IMR-90 (cell line): ENCODE data around the gene FAXDC2.

Source experiments
- CEBPB ChIP-seq: IDR thresholded peaks from 2 replicates; pipeline ENCODE4 v1.6.1; 2012; ENCODE audit warnings: low read depth, low read length, improper control_type of control experiment
- TF ChIP-seq, protein P1 (sequence below): conservative IDR thresholded peaks from 2 replicates; pipeline ENCODE4 v1.5.1; 2012; ENCODE audit warnings: mild to moderate bottlenecking, low read depth, low read length, improper control_type of control experiment

DNA sequence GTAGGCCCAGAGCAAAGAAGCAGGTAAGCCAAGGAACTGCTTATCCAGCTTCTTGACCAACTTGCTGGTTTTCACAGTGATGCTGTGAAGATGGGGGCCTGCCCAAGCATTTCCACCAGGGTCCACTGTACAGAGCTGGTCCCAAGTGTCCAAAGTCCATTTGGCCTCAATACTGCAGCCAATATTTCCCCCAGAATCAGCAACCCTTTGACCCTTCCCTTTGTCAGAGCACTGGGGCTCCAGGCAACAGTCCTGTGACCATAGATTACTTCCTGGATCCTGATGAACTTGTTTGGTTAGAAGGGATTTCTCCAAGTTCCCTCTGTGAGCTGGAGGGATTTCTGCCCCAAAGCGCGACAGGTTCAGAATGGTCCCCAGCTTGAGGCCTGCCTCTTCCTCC lies 26.3 kb downstream of the FAXDC2 start:
- TF ChIP-seq, protein P1, sequence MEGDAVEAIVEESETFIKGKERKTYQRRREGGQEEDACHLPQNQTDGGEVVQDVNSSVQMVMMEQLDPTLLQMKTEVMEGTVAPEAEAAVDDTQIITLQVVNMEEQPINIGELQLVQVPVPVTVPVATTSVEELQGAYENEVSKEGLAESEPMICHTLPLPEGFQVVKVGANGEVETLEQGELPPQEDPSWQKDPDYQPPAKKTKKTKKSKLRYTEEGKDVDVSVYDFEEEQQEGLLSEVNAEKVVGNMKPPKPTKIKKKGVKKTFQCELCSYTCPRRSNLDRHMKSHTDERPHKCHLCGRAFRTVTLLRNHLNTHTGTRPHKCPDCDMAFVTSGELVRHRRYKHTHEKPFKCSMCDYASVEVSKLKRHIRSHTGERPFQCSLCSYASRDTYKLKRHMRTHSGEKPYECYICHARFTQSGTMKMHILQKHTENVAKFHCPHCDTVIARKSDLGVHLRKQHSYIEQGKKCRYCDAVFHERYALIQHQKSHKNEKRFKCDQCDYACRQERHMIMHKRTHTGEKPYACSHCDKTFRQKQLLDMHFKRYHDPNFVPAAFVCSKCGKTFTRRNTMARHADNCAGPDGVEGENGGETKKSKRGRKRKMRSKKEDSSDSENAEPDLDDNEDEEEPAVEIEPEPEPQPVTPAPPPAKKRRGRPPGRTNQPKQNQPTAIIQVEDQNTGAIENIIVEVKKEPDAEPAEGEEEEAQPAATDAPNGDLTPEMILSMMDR: no peak
- no peak for TF ChIP-seq CEBPB
